Panc1 (cell line): Measurements from ENCODE around the gene FAM120B.
"Not testable (repeated sequence)": the region's sequence is repeated elsewhere in the genome, so short reads cannot be mapped to it uniquely, and the experiment has no call there.

ENCODE experiments used
- CTCF ChIP-seq: fragments of 450-650 bp; IDR thresholded peaks from 2 replicates; pipeline ENCODE4 v1.5.1; 2017; ENCODE audit warnings: mild to moderate bottlenecking
- POLR2AphosphoS5 ChIP-seq: IDR thresholded peaks from 2 replicates; pipeline ENCODE4 v1.6.1; 2012; ENCODE audit warnings: mild to moderate bottlenecking, low read depth, low read length, moderate library complexity
- REST ChIP-seq, 2 experiments: IDR thresholded peaks; 2 replicates each; pipeline ENCODE4 v1.6.1; 2011 to 2012; ENCODE audit warnings: low read depth in 2 of 2, control low read depth in 1 of 2, low read length in 1 of 2, mild to moderate bottlenecking in 1 of 2, moderate library complexity in 1 of 2; ENCODE audit not compliant: insufficient read depth in 1 of 2

- not testable (repeated sequence) for TF ChIP-seq CTCF; POLR2AphosphoS5; REST (IDR thresholded peaks at IDR 0.05; ENCODE audit: insufficient read depth in 1 of 2, low read depth in 2 of 2, low read length in 1 of 2)
Measured at GRCh38 chr6:170398743-170399369, 92.3 kb downstream of the FAM120B start.
